ENCODE results near the gene GPR87.

GPR87 gene

DNA sequence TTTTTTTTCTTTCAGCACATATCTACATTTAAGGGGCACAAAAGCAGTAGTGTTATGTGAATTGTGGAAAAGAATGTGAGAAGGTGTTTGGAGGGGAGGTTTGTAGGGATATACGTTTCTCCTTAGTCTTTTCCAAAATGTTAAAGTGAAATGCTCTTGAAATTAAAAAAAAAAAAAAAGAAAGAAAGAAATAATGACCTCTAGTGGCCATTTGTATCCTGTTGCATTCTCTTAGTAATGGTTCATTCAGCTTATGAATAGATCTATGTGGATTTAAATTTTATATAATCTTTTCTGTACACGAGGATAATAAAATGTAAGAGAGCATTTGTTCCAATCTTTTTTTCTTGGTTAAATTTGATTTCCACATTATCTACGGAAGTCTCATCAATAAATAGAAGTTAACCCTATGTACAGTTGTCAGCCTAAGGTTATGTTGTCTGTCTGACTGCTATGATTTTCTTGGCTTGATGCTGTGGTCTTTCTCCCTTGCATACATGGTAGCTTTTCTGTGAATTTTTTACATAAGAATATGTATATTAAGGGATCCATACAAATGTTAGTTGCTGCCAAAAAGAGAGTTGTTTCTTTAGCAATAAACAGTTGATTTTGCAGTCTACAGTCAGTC lies 11.1 kb upstream of the GPR87 start:
- no peaks in the 10 kb centered on the region for H3K9me2 ChIP-seq (replicated peaks; ENCODE audit: low read depth, low read length)
- H3K4me1 ChIP-seq (ENCODE audit: insufficient read depth, low read length, poor library complexity, severe bottlenecking), result peaks cover 6% of the 10 kb centered on the region
- no peak overlapping the region for H3K4me3 ChIP-seq (ENCODE audit: low read length, poor library complexity, severe bottlenecking)
- H3K79me2 ChIP-seq (ENCODE audit: insufficient read depth, low read length), result no peaks in the 10 kb centered on the region
- peaks cover 4% of the 10 kb centered on the region for H4K20me1 ChIP-seq (ENCODE audit: insufficient read depth, low read length, poor library complexity, severe bottlenecking)
- no peak for TF ChIP-seq EZH2phosphoT487 (IDR thresholded peaks at IDR 0.05; ENCODE audit: borderline replicate concordance)
- TF ChIP-seq CTCF (conservative IDR thresholded peaks at IDR 0.05; ENCODE audit: low read length), result peak; percentile 75
- no peaks in the 10 kb centered on the region for H3K27me3 ChIP-seq (ENCODE audit: insufficient read depth, low read length, poor library complexity, severe bottlenecking)
- no peaks in the 10 kb centered on the region; the same call in 1 of the 2 replicates for H3K36me3 ChIP-seq (ENCODE audit: insufficient read depth, low read length)
- H3F3A ChIP-seq (ENCODE audit: low read depth), result no peaks in the 10 kb centered on the region
- H3K4me2 ChIP-seq (ENCODE audit: low read depth, low read length, poor library complexity, severe bottlenecking), result no peak overlapping the region
- no peak overlapping the region for H3K9ac ChIP-seq (ENCODE audit: low read depth, low read length, poor library complexity, severe bottlenecking)
- H3K9me3 ChIP-seq (ENCODE audit: insufficient read depth, low read depth, low read length), result no peaks in the 10 kb centered on the region
- H2AFZ ChIP-seq (ENCODE audit: low read length), result no peak overlapping the region

DNA sequence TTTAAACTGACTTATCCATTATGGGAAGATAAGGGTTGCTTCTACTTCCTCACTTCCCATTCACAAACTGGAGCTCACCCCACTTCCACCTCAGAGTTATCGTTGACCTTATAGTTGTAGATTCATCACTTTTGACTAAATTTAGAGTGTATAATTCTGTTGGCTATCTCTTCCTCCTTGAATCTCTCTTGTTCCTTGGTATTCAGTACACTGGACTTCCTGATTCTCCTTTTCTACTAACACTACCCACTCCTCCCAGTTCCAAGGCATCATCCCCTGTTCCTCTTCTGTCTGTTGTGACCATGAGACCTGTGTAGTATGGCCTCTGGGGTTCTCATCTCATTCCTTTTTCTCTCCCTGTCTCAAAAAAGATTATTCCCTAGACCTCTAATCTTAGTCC lies 5.9 kb upstream of the GPR87 start:
- Histone ChIP-seq H3K79me2 (ENCODE audit: insufficient read depth, low read length) (no peaks in the 10 kb centered on the region), H3K27me3 (ENCODE audit: insufficient read depth, low read length, poor library complexity, severe bottlenecking) (no peaks in the 10 kb centered on the region), H4K20me1 (ENCODE audit: insufficient read depth, low read length, poor library complexity, severe bottlenecking) (peaks cover 4% of the 10 kb centered on the region), H3K9ac (ENCODE audit: low read depth, low read length, poor library complexity, severe bottlenecking) (no peak overlapping the region), H3K4me2 (ENCODE audit: low read depth, low read length, poor library complexity, severe bottlenecking) (no peak overlapping the region), H3K4me1 (ENCODE audit: insufficient read depth, low read length, poor library complexity, severe bottlenecking) (peaks cover 4% of the 10 kb centered on the region), H3F3A (ENCODE audit: low read depth) (no peaks in the 10 kb centered on the region), H3K9me3 (ENCODE audit: insufficient read depth, low read depth, low read length) (no peaks in the 10 kb centered on the region), H3K36me3 (ENCODE audit: insufficient read depth, low read length) (peaks cover 5% of the 10 kb centered on the region; the same call in 1 of the 2 replicates), H2AFZ (ENCODE audit: low read length) (no peak overlapping the region), H3K9me2 (replicated peaks; ENCODE audit: low read depth, low read length) (no peaks in the 10 kb centered on the region), H3K4me3 (ENCODE audit: low read length, poor library complexity, severe bottlenecking) (no peak overlapping the region)
- TF ChIP-seq EZH2phosphoT487 (IDR thresholded peaks at IDR 0.05; ENCODE audit: borderline replicate concordance) (no peak), CTCF (conservative IDR thresholded peaks at IDR 0.05; ENCODE audit: low read length) (no peak)

DNA sequence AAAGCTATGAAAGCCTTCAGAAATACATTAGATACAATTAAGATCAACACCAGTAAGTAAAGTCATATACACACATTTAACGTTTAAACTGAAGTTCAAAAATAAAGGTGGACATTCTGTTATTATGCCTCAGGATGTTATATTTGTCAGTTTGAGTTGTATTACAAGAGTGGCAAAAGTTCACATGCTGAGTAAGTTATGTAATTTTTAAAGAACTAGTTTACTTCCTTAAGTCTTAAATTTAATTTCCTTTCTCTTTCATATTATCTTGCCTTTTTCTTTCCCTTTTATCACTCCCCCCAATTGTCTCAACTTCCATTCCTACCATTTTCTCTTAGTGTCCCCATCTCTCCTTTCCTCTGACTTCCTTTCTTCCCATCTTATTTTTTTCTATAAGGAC lies 4.9 kb upstream of the GPR87 start:
- H3K4me1 ChIP-seq (ENCODE audit: insufficient read depth, low read length, poor library complexity, severe bottlenecking), result peaks cover 4% of the 10 kb centered on the region
- H3K4me3 ChIP-seq (ENCODE audit: low read length, poor library complexity, severe bottlenecking), result no peak overlapping the region
- H3F3A ChIP-seq (ENCODE audit: low read depth), result no peaks in the 10 kb centered on the region
- H3K4me2 ChIP-seq (ENCODE audit: low read depth, low read length, poor library complexity, severe bottlenecking), result no peak overlapping the region
- H3K79me2 ChIP-seq (ENCODE audit: insufficient read depth, low read length), result no peaks in the 10 kb centered on the region
- TF ChIP-seq EZH2phosphoT487 (IDR thresholded peaks at IDR 0.05; ENCODE audit: borderline replicate concordance) (no peak), CTCF (conservative IDR thresholded peaks at IDR 0.05; ENCODE audit: low read length) (no peak)
- peaks cover 4% of the 10 kb centered on the region for H4K20me1 ChIP-seq (ENCODE audit: insufficient read depth, low read length, poor library complexity, severe bottlenecking)
- H3K9ac ChIP-seq (ENCODE audit: low read depth, low read length, poor library complexity, severe bottlenecking), result no peak overlapping the region
- peaks cover 9% of the 10 kb centered on the region; the same call in 1 of the 2 replicates for H3K36me3 ChIP-seq (ENCODE audit: insufficient read depth, low read length)
- H2AFZ ChIP-seq (ENCODE audit: low read length), result no peak overlapping the region
- no peaks in the 10 kb centered on the region for H3K27me3 ChIP-seq (ENCODE audit: insufficient read depth, low read length, poor library complexity, severe bottlenecking)
- no peaks in the 10 kb centered on the region for H3K9me3 ChIP-seq (ENCODE audit: insufficient read depth, low read depth, low read length)
- H3K9me2 ChIP-seq (replicated peaks; ENCODE audit: low read depth, low read length), result no peaks in the 10 kb centered on the region

All from Loucy (cell line).